NCI-H2196 treated with DMSO at 0.1 percent for 48 hours (cell line): ENCODE results near the gene SPACA7.

Source experiments
- DNase-seq: peaks from one replicate; lab custom pipeline; 2025; ENCODE audit not compliant: unreplicated experiment; lab: John Stamatoyannopoulos, UW

Gene SPACA7

DNA sequence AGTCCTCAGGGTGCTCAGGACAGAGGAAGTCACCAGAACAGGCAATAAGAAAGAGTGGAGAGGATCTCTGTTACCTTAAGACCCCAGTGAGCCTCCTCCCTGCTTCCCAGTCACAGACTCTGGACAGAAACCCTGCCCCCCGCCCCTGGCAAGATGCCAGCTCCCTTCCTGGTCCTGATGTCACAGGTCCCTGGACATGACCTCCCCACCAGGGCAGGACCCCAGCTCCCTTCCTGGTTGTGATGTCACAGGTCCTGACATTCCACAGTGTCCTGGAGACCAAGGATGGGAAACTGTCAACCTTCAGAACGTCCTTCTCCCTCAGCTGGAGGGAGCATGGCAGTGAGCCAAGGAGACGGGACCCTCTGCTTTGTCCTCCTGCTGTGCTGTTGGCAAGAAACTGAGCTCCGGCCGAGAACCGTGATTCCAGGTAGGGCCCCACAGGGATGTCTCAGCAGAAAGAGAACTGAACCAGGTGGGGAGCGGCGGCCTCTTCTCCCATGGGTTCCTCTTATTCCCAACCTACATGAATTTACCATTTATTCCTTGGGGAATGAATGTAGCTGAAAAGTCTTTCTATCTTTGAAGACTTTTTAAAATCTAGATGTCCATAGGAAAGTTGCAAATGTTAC is at the start of gene SPACA7:
Gene SPACA7 (plus strand): TSS at position 306 of the 632 bp plus-strand sequence. CDS start 31 bp downstream, at position 337.
- no peak for DNase-seq

DNA sequence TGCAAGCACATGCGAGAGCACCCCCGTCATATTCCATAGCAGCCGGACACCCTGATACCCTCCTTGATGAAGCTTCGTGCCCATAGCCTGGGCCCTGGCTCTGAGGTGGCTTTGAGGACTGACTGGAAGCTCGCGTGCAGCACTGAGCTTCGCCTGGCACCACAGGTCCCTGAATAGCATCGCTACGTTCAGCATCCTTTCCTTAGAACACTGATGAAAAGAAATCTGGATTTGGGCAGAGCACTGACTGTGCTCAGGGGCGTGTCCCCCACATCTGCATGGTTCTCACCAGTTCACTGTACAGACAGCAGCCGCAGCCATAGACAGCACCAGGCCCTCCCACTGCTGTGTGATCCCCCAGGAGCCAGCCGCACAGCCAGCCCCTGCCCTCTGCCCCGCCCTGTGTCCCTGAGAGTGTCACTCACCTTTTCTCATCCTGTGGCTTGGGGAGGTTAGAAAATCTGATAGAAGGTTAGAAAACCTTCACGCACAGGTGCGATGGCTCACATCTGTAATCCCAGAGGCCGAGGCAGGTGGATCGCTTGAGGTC is 49.3 kb upstream of the SPACA7 start:
- DNase-seq = no peak

- DNase-seq = no peak
Measured at GRCh38 chr13:112328936-112329335, 47.2 kb upstream of the SPACA7 start.

DNA sequence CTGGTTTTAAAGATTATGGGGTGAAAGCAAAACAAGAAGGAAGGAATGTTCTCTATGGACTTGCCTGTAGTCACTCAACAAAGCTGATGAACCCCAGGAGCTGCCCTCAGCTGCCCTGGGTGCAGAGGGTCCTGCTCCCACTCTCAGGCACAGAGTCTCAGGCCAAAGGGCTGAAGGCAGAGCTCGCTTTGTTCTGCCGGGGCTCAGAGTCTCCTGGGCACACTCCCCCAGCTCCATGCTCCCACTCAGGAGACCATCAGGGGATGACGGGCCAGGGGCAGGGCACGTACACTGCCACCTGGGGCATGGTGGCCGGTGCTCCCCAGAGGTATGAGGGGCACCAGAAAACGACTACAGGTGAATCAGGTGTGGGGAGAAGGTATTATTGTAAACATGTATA is 46.8 kb upstream of the SPACA7 start:
- no peak for DNase-seq

DNA sequence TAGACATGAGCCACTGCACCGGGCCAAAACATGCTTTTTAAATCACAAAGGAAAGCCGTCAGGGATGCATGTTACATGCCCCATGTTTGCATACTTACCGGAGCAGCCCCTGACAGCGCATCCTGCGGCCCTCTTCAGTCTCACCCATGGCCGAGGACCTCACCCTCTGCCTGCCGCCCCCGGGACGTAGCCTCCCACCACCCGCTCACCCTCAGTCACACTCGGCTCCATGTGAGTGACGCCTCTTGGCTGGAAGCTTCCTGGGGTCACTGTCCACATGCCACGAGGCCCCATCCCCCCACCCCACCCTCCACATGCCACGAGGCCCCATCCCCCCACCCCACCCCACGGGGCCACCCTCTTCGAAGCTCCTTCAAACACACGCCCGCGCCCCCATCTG is 46.1 kb upstream of the SPACA7 start:
- no peak for DNase-seq

GRCh38 chr13:112330479-112331381 is 45.4 kb upstream of the SPACA7 start:
- no peak for DNase-seq

DNA sequence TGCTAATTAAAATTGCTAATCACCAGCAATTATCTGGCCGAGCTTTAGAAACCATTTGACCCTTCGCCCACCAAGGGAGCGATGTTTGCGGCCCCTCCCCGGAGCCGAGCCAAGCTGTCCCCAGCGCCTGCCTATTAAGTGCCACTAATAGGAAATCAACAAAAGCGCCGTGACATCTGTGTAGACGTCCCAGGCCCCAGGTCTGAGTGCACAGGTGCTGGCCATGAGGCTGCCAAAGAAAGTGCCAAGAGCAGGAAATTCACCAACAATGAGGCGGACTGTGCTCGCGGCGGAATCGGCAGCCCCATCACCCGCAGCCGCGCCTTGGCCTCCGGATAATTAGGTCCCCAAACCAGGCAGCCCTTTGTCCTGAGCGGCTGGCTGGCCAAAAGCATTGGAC is 44.5 kb upstream of the SPACA7 start:
- no peak for DNase-seq

GRCh38 chr13:112332727-112333126 is 43.4 kb upstream of the SPACA7 start:
- no peak for DNase-seq

GRCh38 chr13:112333756-112334543 is 42.2 kb upstream of the SPACA7 start:
- no peak for DNase-seq

GRCh38 chr13:112335135-112335534 is 41.0 kb upstream of the SPACA7 start:
- no peak for DNase-seq

GRCh38 chr13:112341446-112341845 is 34.7 kb upstream of the SPACA7 start:
- no peak for DNase-seq

DNA sequence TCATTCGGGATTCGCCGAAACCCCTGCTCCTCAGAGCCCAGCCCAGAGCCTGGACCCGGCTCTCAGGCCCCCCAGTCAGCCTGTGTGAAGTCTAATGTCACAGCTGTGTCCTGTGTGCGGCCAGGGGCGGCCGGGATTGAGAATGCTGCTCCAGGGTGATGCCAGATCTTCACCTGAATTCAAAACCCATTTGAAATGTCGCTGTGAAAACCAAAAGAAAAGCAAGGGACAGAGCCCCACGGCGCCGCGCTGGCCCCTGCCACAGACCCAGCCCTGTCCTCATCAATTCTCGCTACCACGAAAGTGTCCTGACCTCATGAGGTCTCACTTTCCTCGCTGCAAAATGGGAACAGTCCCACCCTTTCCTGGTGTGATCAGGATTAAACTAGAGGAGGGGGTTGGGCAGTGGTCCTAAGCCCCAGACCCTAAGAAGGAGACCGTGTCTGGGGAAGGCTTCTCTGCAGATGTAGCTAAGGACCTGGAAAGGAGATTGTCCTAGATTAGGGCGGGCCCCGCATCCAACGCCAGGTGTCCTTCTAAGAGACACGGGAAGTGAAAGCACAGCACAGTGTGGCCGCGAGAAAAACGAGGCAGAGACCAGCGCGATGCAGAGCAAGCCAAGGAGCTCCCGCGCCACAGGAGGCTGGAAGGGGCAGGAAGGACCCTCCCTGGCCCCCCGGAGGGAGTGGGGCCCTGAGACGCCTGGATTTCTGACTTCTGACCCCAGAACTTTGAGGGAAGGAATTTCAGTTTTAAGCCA is 34.0 kb upstream of the SPACA7 start:
- no peak for DNase-seq

DNA sequence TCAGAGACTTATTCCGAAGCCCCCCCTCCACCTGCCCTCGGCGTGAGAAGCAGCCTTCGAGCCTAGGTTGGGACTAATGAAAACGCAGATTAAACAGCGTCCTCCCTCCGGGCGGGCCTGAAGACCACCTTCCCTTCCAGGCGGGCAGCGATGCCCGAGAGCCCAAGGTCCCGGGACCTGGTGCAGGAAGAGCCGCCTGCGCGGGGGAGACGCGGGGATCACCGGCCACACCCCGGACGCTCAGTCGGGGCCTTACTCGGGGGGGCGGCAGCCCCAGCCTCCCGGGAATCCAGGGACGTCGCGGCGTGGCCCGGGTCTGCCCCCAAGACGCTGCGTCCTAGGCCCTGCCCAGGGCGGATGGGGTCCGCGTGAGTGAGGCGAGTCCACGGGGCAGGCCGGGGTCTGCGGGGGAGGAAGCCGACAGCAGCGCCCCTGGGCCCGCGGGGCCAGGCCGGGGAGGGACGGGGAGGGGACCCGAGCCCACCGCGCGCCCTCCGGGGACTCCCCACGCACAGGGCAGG is 33.3 kb upstream of the SPACA7 start:
- no peak for DNase-seq

DNA sequence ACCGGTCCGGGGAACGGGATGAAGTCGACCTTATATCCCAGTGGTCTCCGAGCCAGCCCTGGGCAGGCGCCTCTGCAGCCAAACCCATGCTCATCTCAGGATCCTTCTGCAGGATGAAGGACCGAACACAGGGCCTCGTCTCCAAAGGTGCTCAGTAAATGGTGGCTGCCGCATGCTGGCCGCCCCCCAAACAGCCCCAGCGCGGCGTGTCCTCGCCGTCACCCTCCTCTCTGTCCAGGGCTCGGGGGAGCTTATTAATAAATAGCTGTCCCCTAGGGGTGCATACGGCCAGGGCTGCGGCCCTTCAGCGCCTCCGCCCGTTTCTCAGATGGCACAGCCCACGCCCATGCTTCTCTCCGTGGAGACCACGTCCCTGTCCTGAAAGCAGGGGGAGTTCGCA is 32.6 kb upstream of the SPACA7 start:
- no peak for DNase-seq

- no peak for DNase-seq
Measured at GRCh38 chr13:112345826-112346172, 30.4 kb upstream of the SPACA7 start.

DNA sequence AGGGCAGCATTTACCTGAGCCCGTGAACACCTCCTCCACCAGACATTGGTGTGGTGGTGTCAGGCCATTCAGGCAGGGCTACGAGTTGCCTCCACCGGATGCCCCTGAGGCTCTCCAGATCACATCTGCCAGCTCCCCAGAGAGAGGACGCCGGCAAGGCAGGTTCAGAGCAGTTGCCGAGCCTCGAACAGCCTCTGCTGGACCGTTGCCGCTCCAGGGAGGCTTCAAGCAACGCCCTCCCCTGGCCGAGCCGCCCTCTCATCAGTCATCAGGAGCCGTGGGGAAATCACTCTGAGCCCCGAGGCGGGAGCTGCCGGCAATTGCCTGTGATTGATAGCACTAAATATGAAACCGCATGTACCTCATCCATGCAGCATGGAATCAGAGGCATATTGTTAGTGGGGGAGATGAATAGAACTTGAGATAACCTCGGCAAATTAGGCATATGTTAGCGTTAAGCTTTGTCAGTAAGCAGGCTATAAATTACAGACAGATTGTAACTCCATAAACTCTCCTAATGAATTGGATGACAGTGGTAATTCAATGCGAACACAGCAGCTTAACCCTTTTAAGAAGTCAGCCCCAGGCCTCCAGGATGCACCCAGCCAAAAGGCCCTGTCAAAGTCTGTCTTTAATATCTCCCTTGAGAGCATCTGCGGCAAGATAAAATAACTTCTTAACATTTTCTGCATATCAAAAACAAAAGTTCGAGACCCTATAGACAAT is 29.8 kb upstream of the SPACA7 start:
- no peak for DNase-seq

GRCh38 chr13:112346899-112347229 is 29.3 kb upstream of the SPACA7 start:
- DNase-seq = no peak

GRCh38 chr13:112347986-112348385 is 28.2 kb upstream of the SPACA7 start:
- no peak for DNase-seq

DNA sequence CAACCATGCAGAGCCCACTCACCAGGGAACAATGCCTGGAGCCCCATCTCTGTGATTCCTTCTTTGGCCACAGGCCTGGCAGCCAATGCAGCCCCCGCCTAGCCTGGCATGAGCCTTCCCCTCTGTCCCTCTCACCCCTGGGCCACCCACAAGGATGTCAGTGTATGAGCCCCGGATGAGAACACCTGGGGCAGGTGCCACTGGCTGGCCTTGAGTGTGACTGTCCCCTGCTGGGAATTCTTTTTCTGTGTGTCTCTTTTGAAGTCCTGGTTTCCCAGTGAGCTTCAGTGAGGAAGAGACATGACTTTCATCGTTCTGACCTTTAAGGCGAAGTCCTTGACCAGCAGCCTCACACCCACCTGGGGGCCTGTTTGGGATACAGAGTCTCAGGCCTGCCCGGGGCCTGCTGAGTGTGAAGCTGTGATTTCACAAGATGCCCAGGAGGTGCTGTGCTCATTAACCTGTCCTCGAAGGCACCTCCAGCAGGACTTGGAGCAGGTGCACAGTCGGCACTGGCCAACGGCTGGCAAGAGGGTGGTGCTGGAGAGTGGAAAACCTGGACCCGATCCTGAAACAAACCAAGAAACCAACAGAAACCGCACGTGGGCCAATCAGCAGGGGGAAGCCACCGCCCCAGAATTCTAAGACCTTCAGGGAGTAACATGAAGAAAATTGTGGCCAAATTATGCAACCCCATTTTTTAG is 27.4 kb upstream of the SPACA7 start:
- DNase-seq = no peak
